ENCODE results near the gene SPATA6L. TPM values are rescaled to one million over a fixed set of nuclear protein-coding genes. Genes with fewer than 3 reads are reported as not detected.

Gene SPATA6L
- total RNA-seq, 2 experiments from 2014 or later = 9.4 to 10.8 TPM

DNA sequence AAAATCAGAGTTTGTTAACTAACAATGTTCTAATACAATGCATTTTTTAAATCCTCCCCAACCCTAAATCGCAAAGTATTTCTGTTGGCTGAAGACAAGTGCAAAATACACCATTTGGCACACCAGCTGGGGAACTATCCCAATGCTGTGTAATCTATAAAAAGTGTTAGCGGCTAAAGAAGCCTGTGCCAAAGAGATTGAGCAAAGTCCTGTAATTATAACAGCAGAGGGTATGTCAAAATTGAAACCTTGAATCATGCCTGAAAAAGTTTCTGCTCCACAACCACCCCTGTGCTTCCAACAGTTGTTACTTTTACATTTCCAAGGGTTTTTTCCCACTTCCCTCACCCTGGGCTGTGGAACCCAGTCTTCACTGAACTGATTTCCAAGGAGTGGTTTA lies 87.3 kb downstream of the SPATA6L start:
- intact Hi-C loops (cut with DNase I, micrococcal nuclease) = loop anchor here in 1 of 2 experiments (10.0 kb wide), 1 partner anchor 46 kb away; no protein-coding TSS in a partner anchor
- no peak overlapping the region for H3K4me3 ChIP-seq (ENCODE audit: low read length)
- DNase-seq (no peak), ATAC-seq (ENCODE audit: poor library complexity) (no peak)
- Mint-ChIP-seq H3K27me3 (no peaks in the 10 kb centered on the region), H3K9me3 (no peaks in the 10 kb centered on the region), H3K36me3 (ENCODE audit: low read depth) (no peaks in the 10 kb centered on the region), H3K27ac (no peak overlapping the region), H3K4me3 (no peak overlapping the region), H3K4me1 (ENCODE audit: low read depth) (peaks cover 5% of the 10 kb centered on the region)
- no peak overlapping the region for H3K27ac ChIP-seq (ENCODE audit: low read depth in 1 of 2, low read length in 2 of 2)
- no peaks in the 10 kb centered on the region for H3K9me3 ChIP-seq (ENCODE audit: control insufficient read depth in 1 of 2, insufficient read depth in 1 of 2, low read length in 2 of 2)
- peaks cover 2% of the 10 kb centered on the region for H3K4me1 ChIP-seq (ENCODE audit: insufficient read depth, low read length)
- H3K36me3 ChIP-seq (ENCODE audit: insufficient read depth, low read length) = no peaks in the 10 kb centered on the region
- ChIA-PET POLR2A (no interaction called here), CTCF (no interaction called here)
- H3K27me3 ChIP-seq (ENCODE audit: control insufficient read depth in 1 of 2, insufficient read depth in 2 of 2, low read length in 2 of 2) = no peaks in the 10 kb centered on the region
- TF ChIP-seq, protein P1, sequence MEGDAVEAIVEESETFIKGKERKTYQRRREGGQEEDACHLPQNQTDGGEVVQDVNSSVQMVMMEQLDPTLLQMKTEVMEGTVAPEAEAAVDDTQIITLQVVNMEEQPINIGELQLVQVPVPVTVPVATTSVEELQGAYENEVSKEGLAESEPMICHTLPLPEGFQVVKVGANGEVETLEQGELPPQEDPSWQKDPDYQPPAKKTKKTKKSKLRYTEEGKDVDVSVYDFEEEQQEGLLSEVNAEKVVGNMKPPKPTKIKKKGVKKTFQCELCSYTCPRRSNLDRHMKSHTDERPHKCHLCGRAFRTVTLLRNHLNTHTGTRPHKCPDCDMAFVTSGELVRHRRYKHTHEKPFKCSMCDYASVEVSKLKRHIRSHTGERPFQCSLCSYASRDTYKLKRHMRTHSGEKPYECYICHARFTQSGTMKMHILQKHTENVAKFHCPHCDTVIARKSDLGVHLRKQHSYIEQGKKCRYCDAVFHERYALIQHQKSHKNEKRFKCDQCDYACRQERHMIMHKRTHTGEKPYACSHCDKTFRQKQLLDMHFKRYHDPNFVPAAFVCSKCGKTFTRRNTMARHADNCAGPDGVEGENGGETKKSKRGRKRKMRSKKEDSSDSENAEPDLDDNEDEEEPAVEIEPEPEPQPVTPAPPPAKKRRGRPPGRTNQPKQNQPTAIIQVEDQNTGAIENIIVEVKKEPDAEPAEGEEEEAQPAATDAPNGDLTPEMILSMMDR (IDR thresholded peaks at IDR 0.05) = no peak

DNA sequence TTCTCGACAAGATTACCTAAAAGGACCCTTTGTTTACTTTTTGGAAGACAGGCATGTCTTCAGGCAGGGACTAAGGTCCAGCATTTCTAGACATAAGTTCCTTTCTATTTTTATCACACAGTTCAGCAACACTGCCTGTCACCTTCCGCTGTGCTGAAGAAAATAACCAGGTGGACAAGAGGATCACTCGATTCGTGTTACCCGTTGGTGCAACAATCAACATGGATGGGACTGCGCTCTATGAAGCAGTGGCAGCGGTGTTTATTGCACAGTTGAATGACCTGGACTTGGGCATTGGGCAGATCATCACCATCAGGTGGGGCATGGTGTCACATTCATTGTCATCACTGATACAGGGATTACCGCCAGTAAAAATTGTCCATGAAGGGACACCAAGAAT lies 89.8 kb downstream of the SPATA6L start:
- ChIA-PET POLR2A (interaction anchor here (1.1 kb wide), 1 partner anchor 26 kb away, joined by 3 read pairs; no protein-coding TSS in a partner anchor), CTCF (interaction anchor here (0.9 kb wide), 1 partner anchor 16 kb away, joined by 3 read pairs; no protein-coding TSS in a partner anchor)
- ATAC-seq (ENCODE audit: poor library complexity) = no peak

DNA sequence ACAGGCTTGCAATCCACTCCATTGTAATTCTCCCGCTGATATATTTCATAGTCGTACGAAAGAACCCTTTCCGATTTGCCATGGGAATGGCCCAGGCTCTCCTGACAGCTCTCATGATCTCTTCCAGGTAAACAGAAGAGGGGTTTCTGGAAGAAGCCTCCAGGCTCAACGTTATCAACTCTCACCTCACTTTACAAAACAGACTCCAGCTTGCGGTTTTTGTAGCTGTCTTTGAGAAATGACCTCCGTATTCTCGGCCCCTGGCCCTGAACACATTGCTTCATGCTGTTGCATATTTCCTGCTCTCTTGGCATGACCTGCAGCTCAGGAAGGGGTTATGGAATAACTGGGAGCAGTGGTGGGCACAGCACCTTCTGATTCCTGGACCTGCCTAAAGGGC lies 90.3 kb downstream of the SPATA6L start:
- POLR2A ChIA-PET = interaction anchor here (1.3 kb wide), 1 partner anchor 18 kb away, joined by 3 read pairs; no protein-coding TSS in a partner anchor
- Mint-ChIP-seq H3K4me3 (no peak overlapping the region), H3K4me1 (ENCODE audit: low read depth) (peaks cover 27% of the 10 kb centered on the region), H3K27ac (no peak overlapping the region), H3K9me3 (no peaks in the 10 kb centered on the region), H3K36me3 (ENCODE audit: low read depth) (no peaks in the 10 kb centered on the region), H3K27me3 (no peaks in the 10 kb centered on the region)
- no peak for DNase-seq
- TF ChIP-seq, protein P1 (IDR thresholded peaks at IDR 0.05) = no peak
- Histone ChIP-seq H3K4me3 (ENCODE audit: low read length) (no peak overlapping the region), H3K9me3 (ENCODE audit: control insufficient read depth in 1 of 2, insufficient read depth in 1 of 2, low read length in 2 of 2) (no peaks in the 10 kb centered on the region), H3K4me1 (ENCODE audit: insufficient read depth, low read length) (peaks cover 13% of the 10 kb centered on the region), H3K27me3 (ENCODE audit: control insufficient read depth in 1 of 2, insufficient read depth in 2 of 2, low read length in 2 of 2) (no peaks in the 10 kb centered on the region), H3K36me3 (ENCODE audit: insufficient read depth, low read length) (no peaks in the 10 kb centered on the region), H3K27ac (ENCODE audit: low read depth in 1 of 2, low read length in 2 of 2) (no peak overlapping the region)
- intact Hi-C loops (cut with DNase I, micrococcal nuclease) = loop anchor here in 1 of 2 experiments (10.0 kb wide), 1 partner anchor 49 kb away; no protein-coding TSS in a partner anchor
- ATAC-seq (ENCODE audit: poor library complexity) = no peak
- CTCF ChIA-PET = no interaction called here

More for the DNA sequence above, 89.8 kb downstream of the SPATA6L start:
- TF ChIP-seq, protein P1 (IDR thresholded peaks at IDR 0.05) = no peak
- Histone ChIP-seq H3K4me3 (ENCODE audit: low read length) (no peak overlapping the region), H3K4me1 (ENCODE audit: insufficient read depth, low read length) (peaks cover 13% of the 10 kb centered on the region), H3K27ac (ENCODE audit: low read depth in 1 of 2, low read length in 2 of 2) (no peak overlapping the region), H3K36me3 (ENCODE audit: insufficient read depth, low read length) (no peaks in the 10 kb centered on the region), H3K27me3 (ENCODE audit: control insufficient read depth in 1 of 2, insufficient read depth in 2 of 2, low read length in 2 of 2) (no peaks in the 10 kb centered on the region), H3K9me3 (ENCODE audit: control insufficient read depth in 1 of 2, insufficient read depth in 1 of 2, low read length in 2 of 2) (no peaks in the 10 kb centered on the region)
- no peak for DNase-seq
- H3K27ac Mint-ChIP-seq = no peak overlapping the region
- no peaks in the 10 kb centered on the region for H3K27me3 Mint-ChIP-seq
- intact Hi-C loops (cut with DNase I, micrococcal nuclease) = loop anchor here in 1 of 2 experiments (10.0 kb wide), 1 partner anchor 48 kb away; no protein-coding TSS in a partner anchor
- peaks cover 27% of the 10 kb centered on the region for H3K4me1 Mint-ChIP-seq (ENCODE audit: low read depth)
- no peak overlapping the region for H3K4me3 Mint-ChIP-seq
- H3K9me3 Mint-ChIP-seq = no peaks in the 10 kb centered on the region
- H3K36me3 Mint-ChIP-seq (ENCODE audit: low read depth) = no peaks in the 10 kb centered on the region
